ENCODE data around the gene KCNJ11.

DNA sequence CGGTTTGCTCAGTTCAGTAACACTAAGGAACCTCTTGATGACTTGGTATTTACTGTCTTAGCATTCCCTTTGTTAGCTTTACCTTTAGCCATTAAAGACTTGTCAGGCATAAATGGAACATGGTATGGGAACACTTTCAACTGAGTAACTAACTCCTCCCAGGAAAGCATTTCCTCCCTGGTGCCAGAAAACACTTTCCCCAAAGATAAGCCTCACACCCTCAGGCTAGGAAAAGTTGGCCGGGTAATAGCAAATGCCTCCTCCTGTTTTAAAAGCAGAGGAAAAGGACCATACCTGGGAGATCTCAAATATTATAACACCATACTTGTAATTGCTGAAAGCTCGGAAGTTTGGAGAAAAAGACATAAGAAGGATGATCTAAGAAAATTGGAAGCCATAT is 12.0 kb downstream of the KCNJ11 start:
- TF ChIP-seq, protein P1, sequence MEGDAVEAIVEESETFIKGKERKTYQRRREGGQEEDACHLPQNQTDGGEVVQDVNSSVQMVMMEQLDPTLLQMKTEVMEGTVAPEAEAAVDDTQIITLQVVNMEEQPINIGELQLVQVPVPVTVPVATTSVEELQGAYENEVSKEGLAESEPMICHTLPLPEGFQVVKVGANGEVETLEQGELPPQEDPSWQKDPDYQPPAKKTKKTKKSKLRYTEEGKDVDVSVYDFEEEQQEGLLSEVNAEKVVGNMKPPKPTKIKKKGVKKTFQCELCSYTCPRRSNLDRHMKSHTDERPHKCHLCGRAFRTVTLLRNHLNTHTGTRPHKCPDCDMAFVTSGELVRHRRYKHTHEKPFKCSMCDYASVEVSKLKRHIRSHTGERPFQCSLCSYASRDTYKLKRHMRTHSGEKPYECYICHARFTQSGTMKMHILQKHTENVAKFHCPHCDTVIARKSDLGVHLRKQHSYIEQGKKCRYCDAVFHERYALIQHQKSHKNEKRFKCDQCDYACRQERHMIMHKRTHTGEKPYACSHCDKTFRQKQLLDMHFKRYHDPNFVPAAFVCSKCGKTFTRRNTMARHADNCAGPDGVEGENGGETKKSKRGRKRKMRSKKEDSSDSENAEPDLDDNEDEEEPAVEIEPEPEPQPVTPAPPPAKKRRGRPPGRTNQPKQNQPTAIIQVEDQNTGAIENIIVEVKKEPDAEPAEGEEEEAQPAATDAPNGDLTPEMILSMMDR (IDR thresholded peaks at IDR 0.05), result no peak
- TF ChIP-seq EP300 (IDR thresholded peaks at IDR 0.05), result no peak

Data from ovary (tissue), 3 donors.